GM21423 (cell line): ENCODE data around the gene C1QTNF6.
"Not testable (repeated sequence)": the region's sequence is repeated elsewhere in the genome, so short reads cannot be mapped to it uniquely, and the experiment has no call there.

Experiments used
- ATAC-seq: cut with Tn5 transposase; IDR thresholded peaks from one replicate; pipeline ENCODE4 v1.9.1; 2021; ENCODE audit warnings: mild to moderate bottlenecking, moderate library complexity; ENCODE audit not compliant: unreplicated experiment

C1QTNF6 gene

GRCh38 chr22:37178350-37179125, 9.5 kb downstream of the C1QTNF6 start:
- ATAC-seq: no peak

- no peak for ATAC-seq
Measured at GRCh38 chr22:37177755-37178154, 10.3 kb downstream of the C1QTNF6 start.

DNA sequence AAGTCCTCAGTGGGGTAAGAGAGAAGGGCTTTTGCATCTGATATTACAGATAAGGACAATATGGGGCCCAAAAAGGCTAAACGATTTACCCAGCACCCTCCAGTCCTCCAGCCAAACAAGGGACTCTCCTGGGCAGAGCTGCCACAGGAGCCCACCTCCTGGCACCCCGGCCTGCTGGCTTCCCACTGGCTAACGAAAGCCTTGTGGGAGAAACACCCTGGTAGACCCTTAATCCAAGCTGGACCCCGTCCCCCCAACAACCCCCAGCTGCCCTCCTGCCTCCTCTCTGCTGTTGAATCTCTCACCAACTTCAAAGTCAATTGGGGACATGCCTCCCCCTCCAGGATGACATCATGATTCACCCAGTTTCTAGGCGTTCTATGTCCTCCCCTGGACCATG, 10.8 kb downstream of the C1QTNF6 start:
- no peak for ATAC-seq

GRCh38 chr22:37176464-37177061, 11.5 kb downstream of the C1QTNF6 start:
- ATAC-seq: no peak

DNA sequence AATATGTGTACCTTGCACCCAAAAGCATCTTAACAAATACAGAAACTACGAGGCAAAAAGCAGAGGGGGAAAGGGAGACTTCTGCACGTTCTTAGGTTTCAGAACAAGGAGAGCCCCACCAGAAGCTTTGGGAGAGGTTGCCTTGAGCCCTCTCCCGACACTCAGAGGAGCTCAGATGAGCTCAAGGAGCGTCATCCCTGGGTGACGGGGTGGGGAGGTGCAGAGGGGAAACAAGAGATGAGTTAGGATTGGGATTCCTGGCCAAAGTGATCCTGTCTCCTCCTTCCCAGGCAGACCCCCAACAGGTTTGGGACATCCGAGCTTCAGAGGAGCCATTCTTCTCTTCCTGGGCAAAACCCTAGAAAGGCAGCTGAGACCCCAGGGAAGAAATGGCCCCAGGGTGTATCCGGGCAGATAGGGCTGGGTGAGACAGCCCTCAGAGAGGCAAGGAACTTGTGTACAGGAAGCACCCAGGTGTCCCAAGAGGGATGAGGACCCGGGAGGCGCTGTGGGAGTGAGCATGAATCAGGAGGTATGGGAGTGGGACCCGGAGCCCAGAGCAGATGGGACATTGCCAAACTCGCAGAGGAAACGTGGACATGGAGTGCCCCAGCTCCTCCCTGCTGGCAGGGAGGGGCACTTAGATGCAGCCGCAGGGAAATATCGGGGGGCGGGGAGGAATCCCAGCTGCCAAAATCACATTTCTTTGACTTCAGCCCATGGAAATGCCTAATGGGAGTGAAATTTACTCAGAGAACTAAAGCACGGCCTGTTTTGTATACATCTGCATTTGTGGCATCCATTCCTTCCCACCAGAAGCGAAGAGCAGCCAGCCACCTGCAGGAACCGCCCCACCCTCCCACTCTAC, 12.4 kb downstream of the C1QTNF6 start:
- ATAC-seq: no peak

DNA sequence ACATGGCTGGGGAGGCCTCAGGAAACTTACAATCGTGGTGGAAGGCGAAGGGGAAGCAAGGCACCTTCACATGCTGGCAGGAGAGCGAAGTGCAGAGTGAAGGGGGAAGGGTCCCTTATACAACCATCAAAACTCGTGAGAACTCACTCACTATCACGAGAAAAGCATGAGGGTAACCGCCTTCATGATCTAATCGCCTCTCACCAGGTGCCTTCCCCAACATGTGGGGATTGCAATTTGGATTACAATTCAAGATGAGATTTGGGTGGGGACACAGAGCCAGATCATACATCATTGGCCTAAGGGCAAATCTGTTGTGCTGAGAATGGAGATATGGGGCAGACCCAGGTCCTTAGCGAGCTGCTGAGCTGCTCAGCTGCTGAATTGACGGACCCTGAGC, 13.1 kb downstream of the C1QTNF6 start:
- no peak for ATAC-seq

DNA sequence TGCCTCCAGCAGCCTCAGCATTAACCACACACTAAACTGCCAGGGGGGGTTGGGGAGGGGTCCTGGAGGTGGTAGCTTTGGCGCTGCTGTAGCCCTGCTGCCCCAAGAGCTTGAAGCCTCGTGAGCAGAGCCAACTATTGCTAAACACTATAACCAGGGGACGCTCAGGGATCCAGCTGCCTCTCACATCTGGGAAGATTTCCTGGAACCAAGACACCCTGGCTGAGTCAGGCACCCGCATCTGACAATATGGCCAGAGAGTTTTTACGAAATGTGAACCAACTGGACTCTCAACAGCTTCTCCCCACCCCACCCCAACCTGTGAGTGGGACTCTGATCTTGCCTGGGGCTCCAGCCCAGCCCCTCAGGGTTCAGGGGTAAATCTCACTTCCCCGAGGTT, 14.3 kb downstream of the C1QTNF6 start:
- ATAC-seq: no peak

- no peak for ATAC-seq
Measured at GRCh38 chr22:37172266-37173245, 15.5 kb downstream of the C1QTNF6 start.

- ATAC-seq: no peak
Measured at GRCh38 chr22:37171662-37172061, 16.4 kb downstream of the C1QTNF6 start.

DNA sequence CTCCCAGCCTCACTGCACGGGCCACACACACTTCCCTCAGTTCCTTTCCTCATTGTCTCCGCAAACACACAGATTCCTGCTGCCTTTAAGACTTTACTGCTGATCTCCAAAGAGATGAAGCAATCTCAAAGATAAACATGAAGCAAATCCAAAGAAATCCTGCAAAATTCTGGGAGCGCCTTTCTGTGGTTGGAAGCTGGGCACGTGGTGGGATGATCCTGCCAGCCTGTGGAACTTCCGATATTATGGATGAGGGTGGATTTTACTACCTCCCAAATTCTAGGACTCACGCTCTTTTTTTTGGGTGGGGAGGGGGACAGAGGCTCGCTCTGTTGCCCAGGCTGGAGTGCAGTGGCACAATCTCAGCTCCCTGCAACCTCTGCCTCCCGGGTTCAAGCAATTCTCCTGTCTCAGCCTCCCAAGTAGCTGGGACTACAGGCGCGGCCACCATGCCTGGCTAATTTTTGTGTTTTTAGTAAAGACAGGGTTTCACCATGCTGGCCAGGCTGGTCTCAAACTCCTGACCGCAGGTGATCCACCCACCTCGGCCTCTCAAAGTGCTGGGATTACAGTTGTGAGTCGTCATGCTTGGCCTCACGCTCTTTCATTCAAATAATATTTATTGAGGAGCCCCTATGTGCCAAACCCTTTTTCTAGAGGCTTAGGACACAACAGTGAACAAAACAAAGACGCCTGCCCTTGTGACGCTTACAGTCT, 17.2 kb downstream of the C1QTNF6 start:
- not testable (repeated sequence) for ATAC-seq

DNA sequence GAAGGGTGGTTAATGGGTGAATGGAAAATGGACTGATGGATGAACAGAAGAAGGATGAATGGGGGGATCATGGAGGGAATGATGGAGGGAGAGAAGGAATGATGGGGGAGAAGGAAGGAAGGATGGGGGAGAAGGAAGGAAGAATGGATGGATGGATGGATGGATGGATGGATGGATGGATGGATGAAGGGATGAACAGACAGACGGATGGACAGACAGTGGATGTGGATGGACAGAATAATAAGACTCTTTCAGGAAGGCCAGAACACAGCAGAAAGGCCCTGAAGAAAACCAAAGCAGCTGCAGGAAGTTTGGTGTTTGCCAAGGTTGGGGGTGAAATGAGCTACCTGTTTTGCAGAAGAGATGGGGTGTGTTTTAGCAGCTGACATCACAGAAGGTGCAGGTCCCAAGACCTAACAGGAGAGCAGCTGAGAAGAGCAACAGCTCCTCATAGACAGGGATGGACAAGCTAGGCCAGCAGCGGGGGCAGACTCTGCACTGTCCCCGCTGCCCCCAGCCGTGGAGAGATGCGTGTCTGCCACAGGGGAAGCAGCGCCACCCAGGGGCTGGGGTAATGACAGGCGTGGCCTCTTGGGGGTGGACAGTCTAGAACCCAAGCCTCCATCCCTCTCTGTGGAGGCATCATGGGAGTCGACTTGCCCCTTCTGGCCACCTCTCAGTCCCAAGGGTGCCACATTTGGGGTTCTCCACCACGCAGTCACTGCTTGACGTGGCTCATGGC, 17.9 kb downstream of the C1QTNF6 start:
- ATAC-seq: no peak

GRCh38 chr22:37169406-37169805, 18.6 kb downstream of the C1QTNF6 start:
- ATAC-seq: no peak

GRCh38 chr22:37167981-37168647, 19.9 kb downstream of the C1QTNF6 start:
- no peak for ATAC-seq

GRCh38 chr22:37167176-37167980, 20.7 kb downstream of the C1QTNF6 start:
- ATAC-seq: no peak

DNA sequence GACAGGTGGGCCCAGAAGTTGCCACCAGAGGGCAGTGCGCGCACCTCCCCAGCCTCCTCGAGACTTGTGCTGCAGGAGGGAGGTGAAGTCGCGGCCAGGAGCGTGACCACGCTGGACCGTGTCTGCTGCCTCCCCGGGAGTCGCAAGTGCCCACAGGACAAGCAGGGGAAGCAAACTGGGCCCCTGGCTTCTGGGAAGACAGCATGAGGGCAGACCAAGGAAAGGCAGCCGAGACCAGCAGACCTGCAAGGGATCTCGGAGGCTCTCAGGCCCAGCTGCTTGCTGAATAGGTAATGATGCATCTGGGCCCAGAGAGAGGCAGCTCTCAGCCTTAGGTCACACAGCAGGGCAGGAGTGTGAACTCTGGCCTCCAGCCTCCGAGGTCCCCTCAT, 21.4 kb downstream of the C1QTNF6 start:
- no peak for ATAC-seq

- ATAC-seq: no peak
Measured at GRCh38 chr22:37165940-37166674, 21.9 kb downstream of the C1QTNF6 start.

DNA sequence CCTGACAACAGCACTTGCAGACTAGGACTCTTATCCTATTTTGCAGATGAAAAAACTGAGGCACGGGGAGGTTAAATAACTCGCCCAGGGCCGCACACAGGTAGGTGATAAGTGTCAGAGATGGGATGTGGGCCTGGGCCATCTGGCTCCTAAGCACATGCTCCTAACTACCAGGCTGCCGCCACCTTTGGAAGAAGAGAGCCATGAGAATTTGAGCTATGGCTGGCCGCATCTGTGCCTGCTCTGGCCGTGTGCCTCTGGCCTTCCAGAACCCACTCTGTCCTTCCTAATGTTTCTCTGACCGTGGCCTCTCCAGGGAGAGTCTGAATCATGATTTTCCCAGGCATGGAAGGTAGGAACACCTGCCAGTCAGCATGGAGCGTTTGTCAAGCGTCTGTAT, 23.0 kb downstream of the C1QTNF6 start:
- ATAC-seq: no peak
